ENCODE data around the gene CCR6. TPM values are rescaled to one million over a fixed set of nuclear protein-coding genes. Genes with fewer than 3 reads are reported as not detected.
"Not testable (repeated sequence)": the region's sequence is repeated elsewhere in the genome, so short reads cannot be mapped to it uniquely, and the experiment has no call there.

CCR6 gene
- total and polyA plus RNA-seq, 8 donors = 0.10 to 0.71 TPM; not detected in 6

DNA sequence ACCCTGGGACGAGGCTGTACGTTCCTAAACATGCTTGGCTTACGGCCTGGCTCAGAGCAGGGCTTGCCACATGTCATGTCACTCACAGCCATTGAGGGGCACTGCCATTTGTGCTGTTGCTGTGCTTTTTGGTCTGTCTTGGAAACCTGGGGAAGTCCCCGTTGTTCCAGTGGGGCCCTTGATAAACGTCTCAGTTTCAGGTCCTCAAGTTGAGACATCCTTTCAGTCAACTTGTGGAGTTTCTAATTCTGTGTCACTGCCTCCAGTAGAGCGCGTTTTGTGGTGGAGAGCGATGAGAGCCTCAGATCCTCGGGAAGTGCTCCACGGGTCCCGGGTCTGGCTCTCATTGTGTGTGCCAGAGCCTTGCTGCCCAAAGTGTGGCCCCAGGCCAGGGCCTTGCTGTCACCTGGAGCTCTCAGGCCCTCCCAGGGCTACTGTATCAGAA is 43.0 kb upstream of the CCR6 start:
- Histone ChIP-seq H3K4me3 (no peak overlapping the region), H3K36me3 (no peaks in the 10 kb centered on the region), H3K4me1 (no peaks in the 10 kb centered on the region), H3K9me3 (no peaks in the 10 kb centered on the region), H3K27me3 (no peaks in the 10 kb centered on the region), H3K27ac (no peak overlapping the region)
- DNase-seq (no peak), ATAC-seq (no peak)
- TF ChIP-seq, protein P1, sequence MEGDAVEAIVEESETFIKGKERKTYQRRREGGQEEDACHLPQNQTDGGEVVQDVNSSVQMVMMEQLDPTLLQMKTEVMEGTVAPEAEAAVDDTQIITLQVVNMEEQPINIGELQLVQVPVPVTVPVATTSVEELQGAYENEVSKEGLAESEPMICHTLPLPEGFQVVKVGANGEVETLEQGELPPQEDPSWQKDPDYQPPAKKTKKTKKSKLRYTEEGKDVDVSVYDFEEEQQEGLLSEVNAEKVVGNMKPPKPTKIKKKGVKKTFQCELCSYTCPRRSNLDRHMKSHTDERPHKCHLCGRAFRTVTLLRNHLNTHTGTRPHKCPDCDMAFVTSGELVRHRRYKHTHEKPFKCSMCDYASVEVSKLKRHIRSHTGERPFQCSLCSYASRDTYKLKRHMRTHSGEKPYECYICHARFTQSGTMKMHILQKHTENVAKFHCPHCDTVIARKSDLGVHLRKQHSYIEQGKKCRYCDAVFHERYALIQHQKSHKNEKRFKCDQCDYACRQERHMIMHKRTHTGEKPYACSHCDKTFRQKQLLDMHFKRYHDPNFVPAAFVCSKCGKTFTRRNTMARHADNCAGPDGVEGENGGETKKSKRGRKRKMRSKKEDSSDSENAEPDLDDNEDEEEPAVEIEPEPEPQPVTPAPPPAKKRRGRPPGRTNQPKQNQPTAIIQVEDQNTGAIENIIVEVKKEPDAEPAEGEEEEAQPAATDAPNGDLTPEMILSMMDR (IDR thresholded peaks at IDR 0.05) = no peak
- intact Hi-C loops (cut with DNase I) = no loop called here

DNA sequence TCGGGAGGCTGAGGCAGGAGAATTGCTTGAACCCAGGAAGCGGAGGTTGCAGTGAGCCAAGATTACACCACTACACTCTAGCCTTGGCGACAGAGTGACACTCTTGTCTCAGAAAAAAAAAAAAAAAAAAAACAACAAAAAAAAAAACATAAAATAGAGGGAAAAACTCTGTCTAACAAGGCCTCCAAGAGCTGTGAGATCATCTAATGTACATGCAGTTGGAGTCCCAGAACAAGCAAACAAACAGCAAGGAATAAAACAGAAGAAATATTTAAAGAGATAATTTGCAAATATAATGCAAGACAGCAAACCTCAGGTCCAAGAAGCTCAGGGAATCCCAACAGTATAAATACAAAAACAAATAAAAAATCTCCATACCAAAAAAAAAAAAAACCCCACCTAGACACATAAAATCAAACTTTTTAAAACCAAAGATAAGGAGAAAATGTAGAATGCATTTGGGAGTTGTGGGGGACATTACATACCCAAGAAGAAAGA is 35.0 kb upstream of the CCR6 start:
- H3K9me3 ChIP-seq = peaks cover 0 to 15% of the 10 kb centered on the region in 2 donors
- intact Hi-C loops (cut with DNase I) = no loop called here
- H3K27ac ChIP-seq = no peak overlapping the region
- no peak overlapping the region for H3K4me3 ChIP-seq
- TF ChIP-seq, protein P1 (IDR thresholded peaks at IDR 0.05) = no peak
- peaks cover 0 to 30% of the 10 kb centered on the region in 2 donors for H3K4me1 ChIP-seq
- DNase-seq (no peak), ATAC-seq (no peak)
- no peaks in the 10 kb centered on the region for H3K36me3 ChIP-seq
- H3K27me3 ChIP-seq = no peaks in the 10 kb centered on the region

DNA sequence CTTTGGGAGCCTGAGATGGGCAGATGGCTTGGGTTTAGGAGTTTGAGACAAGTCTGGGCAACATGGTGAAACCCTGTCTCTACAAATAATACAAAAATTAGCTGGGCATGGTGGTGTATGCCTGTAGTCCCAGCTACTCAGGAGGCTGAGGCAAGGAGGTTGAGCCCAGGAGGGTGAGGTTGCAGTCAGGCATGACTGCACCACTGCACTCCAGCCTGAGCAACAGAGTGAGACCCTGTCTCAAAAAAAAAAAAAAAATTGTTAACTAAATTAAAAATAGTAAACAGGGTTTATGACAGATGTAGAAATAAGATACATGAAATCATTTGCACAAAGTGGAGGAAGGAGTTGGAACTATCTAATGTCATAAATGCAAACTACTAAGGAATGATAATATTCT is 34.2 kb upstream of the CCR6 start:
- ATAC-seq; H3K27me3 ChIP-seq; DNase-seq; H3K36me3 ChIP-seq; H3K27ac ChIP-seq; intact Hi-C loops (cut with DNase I); H3K4me3 ChIP-seq: not testable (repeated sequence)
- H3K4me1 ChIP-seq = peaks cover 0 to 38% of the 10 kb centered on the region in 2 donors
- H3K9me3 ChIP-seq = peaks cover 0 to 15% of the 10 kb centered on the region in 2 donors

DNA sequence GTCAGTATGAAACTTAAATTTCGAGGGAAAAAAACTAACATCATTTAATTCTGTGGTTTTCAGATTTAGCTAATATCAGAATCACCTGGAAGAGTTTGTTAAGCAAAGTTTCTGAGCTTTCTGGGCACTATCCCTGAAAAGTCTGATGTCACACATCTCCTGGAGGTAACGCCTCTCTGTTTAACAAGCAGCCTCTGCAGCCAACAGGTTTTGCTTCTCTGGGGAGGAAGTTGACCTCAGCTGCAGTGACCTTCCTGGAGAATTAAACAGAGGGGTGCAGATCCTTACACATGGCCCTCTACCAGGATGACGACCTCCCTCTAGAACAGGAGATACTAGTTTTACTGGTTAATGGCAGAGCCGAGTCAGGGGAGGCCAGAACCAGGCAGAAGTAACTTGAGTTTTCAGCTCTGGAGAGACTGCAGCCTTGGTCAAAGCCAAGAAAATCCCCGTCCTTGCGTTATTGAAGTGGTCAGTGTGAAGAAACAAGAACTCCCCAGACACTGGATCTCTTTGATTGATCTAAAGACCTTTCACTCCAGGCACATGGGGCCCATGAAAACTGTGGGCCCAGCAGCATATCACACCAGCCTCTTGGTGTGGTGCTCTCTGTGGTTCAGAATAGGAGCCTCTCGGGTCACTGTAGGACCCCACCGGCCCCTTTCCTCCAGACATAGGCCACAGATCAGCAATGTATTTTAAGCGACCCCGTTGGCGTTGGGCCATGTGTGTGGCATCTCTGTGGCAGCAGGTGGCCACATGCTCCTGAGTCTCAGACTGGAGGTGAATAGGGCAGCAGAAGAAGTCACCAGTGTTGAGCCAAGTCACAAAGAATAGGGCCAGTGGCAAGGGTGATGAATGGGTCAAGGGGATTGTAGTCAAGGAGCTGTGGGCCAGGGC is 33.4 kb upstream of the CCR6 start:
- intact Hi-C loops (cut with DNase I) = no loop called here
- TF ChIP-seq, protein P1 (IDR thresholded peaks at IDR 0.05) = no peak
- Histone ChIP-seq H3K4me3 (no peak overlapping the region), H3K27ac (peak overlapping the region in 1 of 2 donors; percentile 91), H3K27me3 (peaks cover 0 to 6% of the 10 kb centered on the region in 2 donors), H3K4me1 (peaks cover 0 to 46% of the 10 kb centered on the region in 2 donors), H3K9me3 (peaks cover 0 to 15% of the 10 kb centered on the region in 2 donors), H3K36me3 (no peaks in the 10 kb centered on the region)
- DNase-seq (no peak), ATAC-seq (no peak)

DNA sequence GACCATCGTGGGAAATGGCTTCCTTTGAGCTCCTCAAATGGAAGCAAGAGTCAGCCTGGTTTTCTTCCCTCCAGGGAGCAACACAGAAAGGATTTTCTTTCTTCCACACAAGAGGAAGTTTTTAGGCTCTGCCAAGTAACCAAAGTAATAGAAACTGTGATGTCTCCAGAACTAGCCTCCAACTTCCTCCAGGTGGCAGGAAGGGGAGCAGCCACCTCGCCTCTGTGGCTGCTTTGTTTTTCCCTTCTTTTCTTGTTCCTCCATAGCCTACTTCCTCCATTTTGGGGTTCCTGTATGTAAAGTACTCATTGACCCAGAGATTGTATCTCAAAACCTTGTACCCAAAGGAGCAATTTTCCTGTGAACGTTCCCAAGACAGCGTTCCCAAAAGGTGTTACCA is 32.7 kb upstream of the CCR6 start:
- ATAC-seq (no peak), DNase-seq (no peak)
- Histone ChIP-seq H3K4me3 (no peak overlapping the region), H3K27ac (peak overlapping the region in 1 of 2 donors; percentile 91), H3K9me3 (peaks cover 0 to 15% of the 10 kb centered on the region in 2 donors), H3K27me3 (peaks cover 0 to 6% of the 10 kb centered on the region in 2 donors), H3K4me1 (peaks cover 0 to 51% of the 10 kb centered on the region in 2 donors), H3K36me3 (no peaks in the 10 kb centered on the region)
- TF ChIP-seq, protein P1 (IDR thresholded peaks at IDR 0.05) = peak in 1 of 2 donors; percentile 10
- intact Hi-C loops (cut with DNase I) = no loop called here

Data from left lung (tissue), 10 donors.